ENCODE results near the gene DENND1B. TPM values are rescaled to one million over a fixed set of nuclear protein-coding genes. Genes with fewer than 3 reads are reported as not detected.

DENND1B gene
- total and polyA plus RNA-seq, 2 of the 8 experiments (the other 6 are each of a cell fraction or from before 2014, with no cell fraction given) = 0.74 to 3.3 TPM

DNA sequence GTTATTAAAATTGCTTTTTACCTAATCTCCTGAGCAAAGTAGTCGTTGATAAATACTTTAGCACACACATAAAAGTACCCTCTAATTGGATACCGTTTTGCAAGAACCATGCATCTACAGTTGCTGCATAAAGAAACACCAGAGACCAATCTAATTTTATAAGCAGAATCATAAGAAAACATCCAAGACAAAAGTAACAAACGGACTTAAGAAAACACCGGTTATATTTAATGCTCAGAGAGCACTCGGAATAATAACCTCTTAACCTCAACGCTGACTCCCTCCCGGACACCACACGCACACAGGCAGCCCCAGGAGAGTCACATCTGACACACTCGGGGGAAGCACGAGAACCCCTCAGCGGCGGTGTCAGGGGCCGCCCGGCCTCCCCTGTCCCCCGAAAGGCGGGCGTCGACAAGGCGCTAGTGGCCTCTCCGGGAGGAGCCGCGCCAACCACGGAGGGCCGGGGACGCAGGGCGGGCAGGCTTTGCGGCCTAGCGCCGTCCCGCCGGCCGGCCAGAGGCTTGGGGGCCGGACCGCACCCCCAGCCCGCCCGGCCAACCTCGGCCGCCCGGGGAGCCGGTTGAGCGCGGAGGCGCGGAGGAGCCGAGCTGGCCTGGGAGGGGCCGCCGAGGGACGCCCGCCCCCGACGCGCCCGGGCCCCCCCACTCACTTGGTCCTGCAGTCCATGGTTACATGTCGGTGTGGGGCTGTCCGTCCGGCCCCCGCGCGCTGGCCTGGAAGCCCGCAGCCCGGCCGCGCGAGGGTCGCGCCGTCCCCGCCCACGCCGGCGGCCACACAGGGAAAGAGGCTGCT is 606 bp downstream of the DENND1B start (continued):
- TF ChIP-seq SIN3A (conservative IDR thresholded peaks at IDR 0.05 in 1 of 2, IDR thresholded peaks at IDR 0.05 in 1 of 2; ENCODE audit: low read depth in 1 of 2, low read length in 2 of 2) (no peak), SRF (IDR thresholded peaks at IDR 0.05; ENCODE audit: low read depth, low read length) (no peak), POU5F1 (IDR thresholded peaks at IDR 0.05; ENCODE audit: low read depth, low read length) (no peak), JUN (IDR thresholded peaks at IDR 0.05; ENCODE audit: low read depth, low read length) (no peak), BACH1 (IDR thresholded peaks at IDR 0.05; ENCODE audit: low read length) (no peak), HDAC2 (IDR thresholded peaks at IDR 0.05; ENCODE audit: borderline replicate concordance in 1 of 2, low read depth in 2 of 2, low read length in 2 of 2) (0 out of 4 replicates have a peak, but pooled peaks have one; percentile 11 to 30), CBX8 (IDR thresholded peaks at IDR 0.05; ENCODE audit: borderline replicate concordance, low read depth, low read length) (no peak)
- TF ChIP-seq, protein P1, sequence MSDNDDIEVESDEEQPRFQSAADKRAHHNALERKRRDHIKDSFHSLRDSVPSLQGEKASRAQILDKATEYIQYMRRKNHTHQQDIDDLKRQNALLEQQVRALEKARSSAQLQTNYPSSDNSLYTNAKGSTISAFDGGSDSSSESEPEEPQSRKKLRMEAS (IDR thresholded peaks at IDR 0.05) = 0 out of 2 replicates have a peak, but pooled peaks have one; percentile 52

Measured in H1 (cell line).